Heart right ventricle (tissue), 16 donors: Measurements from ENCODE around the gene ACTN4. TPM values are rescaled to one million over a fixed set of nuclear protein-coding genes. Genes with fewer than 3 reads are reported as not detected.

ENCODE experiments used
- ATAC-seq, 8 donors: fragments of 200-7000 bp; cut with Tn5 transposase; one replicate each; pipeline ENCODE4 v1.9.1; 2020; ENCODE audit warnings: mild to moderate bottlenecking in 8 of 8, moderate library complexity in 8 of 8, moderate number of reproducible peaks in 1 of 8
- DNase-seq, 2 donors: peaks; one replicate each; pipeline ENCODE4 v3.0.0-alpha.2; 2020
- H3K27ac ChIP-seq, 10 donors: fragments of 200-600 bp; sonication (generic) in 2 of 10; one replicate each; pipeline versions ENCODE4 v1.5.0 to v1.8.0; 2020 to 2022; ENCODE audit warnings: mild to moderate bottlenecking in 3 of 10
- H3K27me3 ChIP-seq, 7 donors: fragments of 200-600 bp; one replicate each; pipeline ENCODE4 v1.8.0; 2021 to 2022; ENCODE audit warnings: mild to moderate bottlenecking in 2 of 7
- H3K36me3 ChIP-seq, 9 donors: fragments of 200-600 bp; sonication (generic) in 1 of 9; one replicate each; pipeline versions ENCODE4 v1.5.0 to v1.8.0; 2020 to 2022; ENCODE audit warnings: mild to moderate bottlenecking in 2 of 9
- H3K4me1 ChIP-seq, 9 donors: fragments of 200-600 bp; sonication (generic) in 1 of 9; one replicate each; pipeline versions ENCODE4 v1.5.0 to v1.8.0; 2020 to 2022; ENCODE audit warnings: mild to moderate bottlenecking in 4 of 9
- H3K4me3 ChIP-seq, 10 donors: fragments of 200-600 bp; sonication (generic) in 2 of 10; one replicate each; pipeline versions ENCODE4 v1.5.0 to v1.8.0; 2020 to 2022; ENCODE audit warnings: mild to moderate bottlenecking in 7 of 10, moderate library complexity in 2 of 10
- H3K9me3 ChIP-seq, 11 donors: fragments of 200-600 bp in 10 of 11; sonication (generic) in 2 of 11; one replicate each; pipeline versions ENCODE4 v1.5.0 to v1.8.0; 2013 to 2022; ENCODE audit warnings: mild to moderate bottlenecking in 2 of 11, control low read depth in 1 of 11, moderate library complexity in 1 of 11
- WGBS, 2 donors: extraction: QIAGEN DNeasy Blood & Tissue Kit; methylation state at CpG; one replicate each; pipeline ENCODE4 v1.1.7; 2013; ENCODE audit warnings: inconsistent platforms in 1 of 2; 5-methylcytosine and 5-hydroxymethylcytosine counted together
- intact Hi-C, 10 donors: fragments of 100-400 bp; cut with DNase I; formaldehyde crosslinking; loops; one replicate each; pipeline versions ENCODE4 v1.11.1 to v1.14.2; 2022
- polyA plus RNA-seq, 2 donors: library from polyadenylated mRNA; stranded (reverse); fragments of 200-250 nt; gene quantifications; one replicate each; pipeline ENCODE4 v1.2.3, GENCODE V29; 2013
- total RNA-seq, 10 donors: library from RNA; stranded (reverse); fragmentation: NEBNext Ultra II Directional in 3 of 10; extraction: Animal tissue kit (Norgen Biotek cat#: 25700) in 3 of 10; gene quantifications; one replicate each; pipeline versions ENCODE4 v1.2.1 to v1.2.4, GENCODE V29; 2021 to 2023
- TF ChIP-seq, protein P1 (sequence below), 9 donors: fragments of 200-600 bp; sonication (generic) in 2 of 9; IDR thresholded peaks; one replicate each; pipeline versions ENCODE4 v1.5.0 to v1.8.0; 2021 to 2022; ENCODE audit warnings: antibody characterized with exemption in 9 of 9, mild to moderate bottlenecking in 5 of 9, moderate library complexity in 1 of 9
- donor health status: Arrhythmogenic right ventricular cardiomyopathy.
- donor health status: ischemic (EF 13 %, LVEDD 7.1; RV severe dilation, severe dysfunction).
- donor health status: healthy with polysubstance abuse.
- donor health status: DM: no; HTN: yes; CAD: no.
- donor health status: DM: no; HTN: no; CAD: no.
- donor health status: ischemic (EF 25% LVEDD 6.9; RV normal size, moderate dysfunction).
- donor health status: ischemic (EF 25% LVEDD 5.7; RV mildly dilated, moderate dysfunction).
- donor health status: healthy.
- donor health status: DM: yes; HTN: yes; CAD: no.
- donor health status: Ischemic cardiomyopathy.
- donor health status: ischemic (EF 35%, LVEDD 5.7; RV mildly dilated, moderate dysfunction).
- donor health status: nonischemic (EF 11% LVEDD 7.7; RV severe dilation, severe dysfunction).
- donor health status: DM: yes; HTN: yes; CAD: no.
- donor health status: PGD.
- donor health status: ischemic (EF 29% LVEDD 5.4; RV normal size, mild dysfunction).
- donor health status: nonischemic (EF 23%, LVEDD 6.1; RV moderate dilation, normal function).

The ACTN4 gene
- total and polyA plus RNA-seq, 12 donors = 92.4 to 291 (median 149) TPM

DNA sequence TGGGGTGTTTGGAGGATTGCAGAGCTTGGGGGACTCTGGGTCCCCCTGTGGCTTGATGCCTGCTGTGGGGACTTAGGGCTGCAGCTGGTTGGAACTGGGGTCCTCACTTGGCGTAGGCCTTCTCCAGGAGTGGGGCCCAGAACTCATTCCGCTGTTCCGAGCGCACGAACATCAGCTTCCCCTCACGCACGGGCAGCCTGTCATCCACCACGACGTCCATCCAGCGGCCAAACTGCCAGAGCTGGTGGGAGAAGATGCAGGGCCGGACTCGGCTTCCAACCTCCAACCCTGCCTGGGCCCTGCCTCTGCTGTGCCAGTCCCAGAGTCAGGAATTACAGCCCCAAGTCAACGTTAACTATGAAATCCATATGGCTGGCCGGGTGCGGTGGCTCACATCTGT, 94.2 kb downstream of the ACTN4 start:
- H3K4me1 ChIP-seq = peaks cover 0 to 6% (median 0%) of the 10 kb centered on the region in 9 donors
- no peak overlapping the region for H3K27ac ChIP-seq
- TF ChIP-seq, protein P1, sequence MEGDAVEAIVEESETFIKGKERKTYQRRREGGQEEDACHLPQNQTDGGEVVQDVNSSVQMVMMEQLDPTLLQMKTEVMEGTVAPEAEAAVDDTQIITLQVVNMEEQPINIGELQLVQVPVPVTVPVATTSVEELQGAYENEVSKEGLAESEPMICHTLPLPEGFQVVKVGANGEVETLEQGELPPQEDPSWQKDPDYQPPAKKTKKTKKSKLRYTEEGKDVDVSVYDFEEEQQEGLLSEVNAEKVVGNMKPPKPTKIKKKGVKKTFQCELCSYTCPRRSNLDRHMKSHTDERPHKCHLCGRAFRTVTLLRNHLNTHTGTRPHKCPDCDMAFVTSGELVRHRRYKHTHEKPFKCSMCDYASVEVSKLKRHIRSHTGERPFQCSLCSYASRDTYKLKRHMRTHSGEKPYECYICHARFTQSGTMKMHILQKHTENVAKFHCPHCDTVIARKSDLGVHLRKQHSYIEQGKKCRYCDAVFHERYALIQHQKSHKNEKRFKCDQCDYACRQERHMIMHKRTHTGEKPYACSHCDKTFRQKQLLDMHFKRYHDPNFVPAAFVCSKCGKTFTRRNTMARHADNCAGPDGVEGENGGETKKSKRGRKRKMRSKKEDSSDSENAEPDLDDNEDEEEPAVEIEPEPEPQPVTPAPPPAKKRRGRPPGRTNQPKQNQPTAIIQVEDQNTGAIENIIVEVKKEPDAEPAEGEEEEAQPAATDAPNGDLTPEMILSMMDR (IDR thresholded peaks at IDR 0.05) = no peak
- H3K9me3 ChIP-seq = no peaks in the 10 kb centered on the region
- DNase-seq (no peak), ATAC-seq (no peak)
- intact Hi-C loops = no loop called here
- H3K27me3 ChIP-seq = no peaks in the 10 kb centered on the region
- WGBS, 2 donors = 96 to 99% methylated on average over 15 of the region's 15 CpGs
- no peaks in the 10 kb centered on the region for H3K36me3 ChIP-seq
- H3K4me3 ChIP-seq = no peak overlapping the region

DNA sequence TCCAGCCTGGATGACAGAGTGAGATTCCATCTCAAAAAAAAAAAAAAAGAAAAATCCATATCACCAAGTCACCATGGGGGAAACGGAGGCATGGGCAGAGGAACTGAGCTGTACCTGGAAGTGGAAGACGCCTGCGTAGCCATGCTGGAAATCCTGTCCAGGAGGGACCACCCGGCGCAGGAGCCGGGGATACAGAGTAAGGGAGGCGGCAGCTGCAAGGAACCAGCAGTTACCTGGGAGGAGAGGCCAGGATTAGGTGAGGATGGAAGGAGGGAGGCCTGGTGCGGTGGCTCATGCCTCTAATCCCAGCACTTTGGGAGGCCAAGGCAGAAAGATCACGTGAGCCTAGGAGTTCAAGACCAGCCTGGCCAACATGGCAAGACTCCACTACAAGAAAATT, 94.8 kb downstream of the ACTN4 start:
- Histone ChIP-seq H3K27me3 (no peaks in the 10 kb centered on the region), H3K9me3 (no peaks in the 10 kb centered on the region), H3K36me3 (no peaks in the 10 kb centered on the region), H3K27ac (no peak overlapping the region), H3K4me3 (no peak overlapping the region), H3K4me1 (peaks cover 0 to 2% (median 0%) of the 10 kb centered on the region in 9 donors)
- ATAC-seq = no peak
- TF ChIP-seq, protein P1 (IDR thresholded peaks at IDR 0.05) = no peak
- DNase-seq = no peak
- intact Hi-C loops = no loop called here
- WGBS, 2 donors = 95 to 98% methylated on average over 9 of the region's 9 CpGs

DNA sequence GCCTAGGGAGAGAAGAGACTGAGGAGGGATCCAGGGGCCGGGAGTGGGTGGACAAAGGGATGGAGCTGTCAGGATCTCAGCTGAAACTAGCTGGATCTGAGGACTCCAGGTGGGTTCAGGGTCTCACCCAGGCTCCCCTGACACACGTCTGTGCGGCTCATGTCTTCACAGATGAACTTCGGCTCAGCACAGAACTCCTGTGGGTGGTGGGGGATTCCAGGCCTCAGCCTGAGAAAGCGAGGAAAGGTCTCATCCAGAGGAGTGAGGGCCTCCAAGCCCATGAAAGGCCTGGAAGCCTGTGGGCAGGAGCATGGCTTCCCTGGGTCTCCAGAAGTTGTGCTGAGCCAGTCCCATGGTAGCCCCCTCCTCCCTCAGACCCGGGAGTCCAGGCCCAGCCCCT, 95.5 kb downstream of the ACTN4 start:
- 88 to 95% methylated on average over 5 to 6 of the region's 6 CpGs for WGBS, 2 donors
- no peaks in the 10 kb centered on the region for H3K36me3 ChIP-seq
- no peak overlapping the region for H3K4me3 ChIP-seq
- DNase-seq (no peak), ATAC-seq (no peak)
- H3K9me3 ChIP-seq = no peaks in the 10 kb centered on the region
- TF ChIP-seq, protein P1 (IDR thresholded peaks at IDR 0.05) = no peak
- H3K27ac ChIP-seq = no peak overlapping the region
- H3K4me1 ChIP-seq = no peaks in the 10 kb centered on the region
- no peaks in the 10 kb centered on the region for H3K27me3 ChIP-seq
- intact Hi-C loops = no loop called here

DNA sequence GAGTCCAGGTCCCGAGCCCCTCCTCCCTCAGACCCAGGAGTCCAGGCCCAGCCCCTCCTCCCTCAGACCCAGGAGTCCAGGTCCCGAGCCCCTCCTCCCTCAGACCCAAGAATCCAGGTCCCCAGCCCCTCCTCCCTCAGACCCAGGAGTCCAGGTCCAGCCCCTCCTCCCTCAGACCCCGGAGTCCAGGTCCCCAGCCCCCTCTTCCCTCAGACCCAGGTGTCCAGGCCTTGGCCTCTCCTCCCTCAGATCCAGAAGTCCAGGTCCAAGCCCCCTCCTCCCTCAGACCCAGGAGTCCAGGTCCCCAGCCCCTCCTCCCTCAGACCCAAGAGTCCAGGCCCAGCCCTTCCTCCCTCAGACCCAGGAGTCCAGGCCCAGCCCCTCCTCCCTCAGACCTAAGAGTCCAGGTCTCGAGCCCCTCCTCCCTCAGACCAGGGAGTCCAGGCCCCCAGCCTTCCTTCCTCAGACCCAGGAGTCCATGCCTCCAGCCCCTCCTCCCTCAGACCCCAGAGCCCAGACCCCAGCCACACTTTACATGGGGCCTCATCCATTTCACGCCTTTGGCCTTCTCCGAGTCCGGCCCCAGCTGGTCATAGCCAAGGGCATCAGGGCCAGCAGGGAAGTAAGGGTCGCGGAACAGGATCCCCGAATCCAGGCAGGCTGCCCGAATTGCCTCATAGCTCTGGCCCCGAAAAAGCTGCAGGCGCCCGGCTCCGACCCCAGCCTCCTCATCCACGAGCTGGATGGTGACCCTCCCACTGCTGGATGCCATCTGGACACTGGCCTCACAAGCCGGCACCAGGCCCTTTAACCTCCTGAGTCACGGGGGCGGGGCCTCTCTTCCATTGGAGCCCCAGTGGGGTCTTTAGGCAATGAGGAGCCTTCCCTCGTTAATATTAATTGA, 96.2 kb downstream of the ACTN4 start:
- no peak for ATAC-seq
- H3K4me1 ChIP-seq = no peaks in the 10 kb centered on the region
- no peak overlapping the region for H3K4me3 ChIP-seq
- intact Hi-C loops = no loop called here
- no peaks in the 10 kb centered on the region for H3K36me3 ChIP-seq
- DNase-seq = no peak
- TF ChIP-seq, protein P1 (IDR thresholded peaks at IDR 0.05) = no peak
- no peaks in the 10 kb centered on the region for H3K9me3 ChIP-seq
- no peaks in the 10 kb centered on the region for H3K27me3 ChIP-seq
- H3K27ac ChIP-seq = no peak overlapping the region
- WGBS, 2 donors = 78 to 79% methylated on average over 20 of the region's 20 CpGs
